Measurements from ENCODE around the gene HOXA13. TPM values are rescaled to one million over a fixed set of nuclear protein-coding genes. Genes with fewer than 3 reads are reported as not detected.

HOXA13 gene
- total and polyA plus RNA-seq, 2 experiments from 2014 or later, result not detected

DNA sequence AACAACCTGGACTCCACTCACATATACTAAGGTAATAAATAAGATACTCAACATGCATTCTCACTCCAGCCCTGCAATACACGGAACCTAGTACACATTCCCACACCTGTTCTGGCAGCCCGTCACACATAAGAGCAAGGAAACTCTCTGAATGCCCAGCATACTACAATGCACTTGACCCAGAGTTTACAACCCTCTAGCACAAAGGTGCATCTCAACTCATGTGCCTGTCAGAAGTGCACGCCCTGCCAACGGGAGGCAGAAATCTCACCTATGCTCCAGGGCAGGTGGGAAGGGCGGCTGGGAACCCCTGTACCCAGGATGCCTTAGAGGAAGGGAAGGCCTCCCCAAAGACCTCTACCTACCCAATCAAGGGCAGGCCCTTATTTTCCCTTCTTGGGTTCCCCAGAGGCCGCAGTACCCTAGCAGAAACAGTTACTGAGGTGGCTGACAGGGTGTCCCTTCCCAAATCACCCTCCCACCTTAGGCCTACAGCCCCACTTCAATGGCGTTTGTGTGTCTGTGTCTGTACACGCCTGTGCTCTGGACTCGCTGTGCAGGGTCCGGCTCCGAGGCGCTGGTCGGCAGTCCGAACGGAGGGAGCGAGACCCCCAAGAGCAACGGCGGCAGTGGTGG, 44.7 kb upstream of the HOXA13 start:
- H3K27ac Mint-ChIP-seq, result no peak overlapping the region
- Histone ChIP-seq H3K36me3 (ENCODE audit: insufficient read depth) (no peaks in the 10 kb centered on the region), H2AFZ (no peak overlapping the region), H3F3A (replicated peaks; ENCODE audit: low read depth) (peaks cover 51% of the 10 kb centered on the region), H3K4me1 (ENCODE audit: insufficient read depth) (peaks cover 63% of the 10 kb centered on the region), H3K4me3 (peak overlapping the region; percentile 47), H3K27ac (ENCODE audit: low read depth) (no peak overlapping the region), H3K27me3 (ENCODE audit: insufficient read depth) (peaks cover 100% of the 10 kb centered on the region), H3K4me2 (peak overlapping the region; percentile 75), H3K79me2 (replicated peaks; ENCODE audit: insufficient read depth) (no peaks in the 10 kb centered on the region), H3K9me2 (ENCODE audit: insufficient read depth) (no peaks in the 10 kb centered on the region), H4K20me1 (replicated peaks; ENCODE audit: insufficient read depth) (peaks cover 45% of the 10 kb centered on the region)
- ATAC-seq (no peak), DNase-seq (ENCODE audit: low spot score) (no peak)
- peaks cover 48% of the 10 kb centered on the region for H3K4me1 Mint-ChIP-seq
- no peaks in the 10 kb centered on the region for H3K36me3 Mint-ChIP-seq (ENCODE audit: low read depth)
- peak overlapping the region; percentile 45; the same call in 2 of the 3 replicates for H3K4me3 Mint-ChIP-seq
- H3K9me3 Mint-ChIP-seq, result no peaks in the 10 kb centered on the region
- H3K27me3 Mint-ChIP-seq (ENCODE audit: insufficient read depth, low read depth, poor library complexity), result peaks cover 99% of the 10 kb centered on the region
- TF ChIP-seq EZH2 (IDR thresholded peaks at IDR 0.05; ENCODE audit: low read depth, unreplicated experiment) (peak; percentile 95), EZH2phosphoT487 (IDR thresholded peaks at IDR 0.05; ENCODE audit: unreplicated experiment) (peak; percentile 30), JUNB (IDR thresholded peaks at IDR 0.05; ENCODE audit: unreplicated experiment) (no peak)
- TF ChIP-seq, protein P1, sequence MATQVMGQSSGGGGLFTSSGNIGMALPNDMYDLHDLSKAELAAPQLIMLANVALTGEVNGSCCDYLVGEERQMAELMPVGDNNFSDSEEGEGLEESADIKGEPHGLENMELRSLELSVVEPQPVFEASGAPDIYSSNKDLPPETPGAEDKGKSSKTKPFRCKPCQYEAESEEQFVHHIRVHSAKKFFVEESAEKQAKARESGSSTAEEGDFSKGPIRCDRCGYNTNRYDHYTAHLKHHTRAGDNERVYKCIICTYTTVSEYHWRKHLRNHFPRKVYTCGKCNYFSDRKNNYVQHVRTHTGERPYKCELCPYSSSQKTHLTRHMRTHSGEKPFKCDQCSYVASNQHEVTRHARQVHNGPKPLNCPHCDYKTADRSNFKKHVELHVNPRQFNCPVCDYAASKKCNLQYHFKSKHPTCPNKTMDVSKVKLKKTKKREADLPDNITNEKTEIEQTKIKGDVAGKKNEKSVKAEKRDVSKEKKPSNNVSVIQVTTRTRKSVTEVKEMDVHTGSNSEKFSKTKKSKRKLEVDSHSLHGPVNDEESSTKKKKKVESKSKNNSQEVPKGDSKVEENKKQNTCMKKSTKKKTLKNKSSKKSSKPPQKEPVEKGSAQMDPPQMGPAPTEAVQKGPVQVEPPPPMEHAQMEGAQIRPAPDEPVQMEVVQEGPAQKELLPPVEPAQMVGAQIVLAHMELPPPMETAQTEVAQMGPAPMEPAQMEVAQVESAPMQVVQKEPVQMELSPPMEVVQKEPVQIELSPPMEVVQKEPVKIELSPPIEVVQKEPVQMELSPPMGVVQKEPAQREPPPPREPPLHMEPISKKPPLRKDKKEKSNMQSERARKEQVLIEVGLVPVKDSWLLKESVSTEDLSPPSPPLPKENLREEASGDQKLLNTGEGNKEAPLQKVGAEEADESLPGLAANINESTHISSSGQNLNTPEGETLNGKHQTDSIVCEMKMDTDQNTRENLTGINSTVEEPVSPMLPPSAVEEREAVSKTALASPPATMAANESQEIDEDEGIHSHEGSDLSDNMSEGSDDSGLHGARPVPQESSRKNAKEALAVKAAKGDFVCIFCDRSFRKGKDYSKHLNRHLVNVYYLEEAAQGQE (IDR thresholded peaks at IDR 0.05; ENCODE audit: unreplicated experiment), result no peak

DNA sequence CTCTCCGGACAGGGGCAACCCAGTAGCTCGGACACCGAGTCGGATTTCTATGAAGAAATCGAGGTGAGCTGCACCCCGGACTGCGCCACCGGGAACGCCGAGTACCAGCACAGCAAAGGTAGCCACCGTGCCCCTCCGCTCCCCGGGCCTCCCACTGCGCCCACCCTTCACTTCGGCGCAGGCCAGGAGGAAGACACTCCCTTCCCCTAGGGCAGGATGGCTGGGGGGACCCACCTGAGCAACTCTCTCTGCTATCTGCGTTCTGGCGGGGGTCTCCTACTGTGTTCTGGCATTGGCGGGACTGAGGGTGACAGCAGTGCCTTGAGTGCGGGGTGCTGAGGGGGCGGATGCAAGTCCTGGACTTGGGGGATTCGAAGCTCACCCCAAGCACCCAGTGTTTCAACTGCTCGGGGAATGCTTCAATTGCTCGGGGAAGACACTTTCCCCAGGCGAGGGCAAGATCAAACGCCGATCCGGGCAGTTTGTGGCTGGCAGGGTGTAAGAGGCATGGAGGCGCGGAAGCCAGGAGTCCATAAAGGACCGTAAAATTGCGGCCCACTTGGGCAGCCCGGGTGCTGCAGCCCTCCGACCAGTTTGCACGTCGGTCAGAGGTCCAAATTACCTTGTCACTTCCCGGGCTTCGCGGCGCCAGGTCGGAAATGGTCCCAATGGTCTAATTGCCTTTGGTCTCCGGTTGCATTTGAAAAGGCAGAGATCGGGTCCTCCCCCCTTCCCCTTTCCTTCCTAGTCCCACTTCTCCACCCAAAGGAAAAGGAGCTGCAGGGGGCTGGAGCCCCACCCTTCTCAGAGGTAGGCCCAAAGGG, 43.7 kb upstream of the HOXA13 start:
- ATAC-seq (no peak), DNase-seq (ENCODE audit: low spot score) (peak; percentile 71)
- TF ChIP-seq CREB1 (CRISPR knock-in tag; IDR thresholded peaks at IDR 0.05; ENCODE audit: low read depth) (no peak), POLR2AphosphoS5 (IDR thresholded peaks at IDR 0.05; ENCODE audit: low read depth) (no peak), EZH2 (IDR thresholded peaks at IDR 0.05; ENCODE audit: low read depth, unreplicated experiment) (peak; percentile 91), EZH2phosphoT487 (IDR thresholded peaks at IDR 0.05; ENCODE audit: unreplicated experiment) (peak; percentile 77)
- TF ChIP-seq, protein P1 (IDR thresholded peaks at IDR 0.05; ENCODE audit: unreplicated experiment), result no peak
- peaks cover 36% of the 10 kb centered on the region for H4K20me1 ChIP-seq (replicated peaks; ENCODE audit: insufficient read depth)
- H3K27me3 ChIP-seq (ENCODE audit: insufficient read depth), result peaks cover 100% of the 10 kb centered on the region
- no peak overlapping the region for H2AFZ ChIP-seq
- Mint-ChIP-seq H3K27me3 (ENCODE audit: insufficient read depth, low read depth, poor library complexity) (peaks cover 97% of the 10 kb centered on the region), H3K27ac (no peak overlapping the region), H3K9me3 (no peaks in the 10 kb centered on the region), H3K4me3 (peak overlapping the region; percentile 61), H3K36me3 (ENCODE audit: low read depth) (no peaks in the 10 kb centered on the region), H3K4me1 (peaks cover 51% of the 10 kb centered on the region)
- no peak overlapping the region for H3K27ac ChIP-seq (ENCODE audit: low read depth)
- H3K9me2 ChIP-seq (ENCODE audit: insufficient read depth), result no peaks in the 10 kb centered on the region
- H3K4me1 ChIP-seq (ENCODE audit: insufficient read depth), result peaks cover 61% of the 10 kb centered on the region
- H3K79me2 ChIP-seq (replicated peaks; ENCODE audit: insufficient read depth), result no peaks in the 10 kb centered on the region
- H3K4me2 ChIP-seq, result peak overlapping the region; percentile 75
- no peaks in the 10 kb centered on the region for H3K36me3 ChIP-seq (ENCODE audit: insufficient read depth)
- peaks cover 48% of the 10 kb centered on the region for H3F3A ChIP-seq (replicated peaks; ENCODE audit: low read depth)
- peak overlapping the region; percentile 43 for H3K4me3 ChIP-seq

Data from GM23338 (cell line).